Right atrium auricular region (tissue), 2 donors: ENCODE measurements around the gene RAMACL. TPM values are rescaled to one million over a fixed set of nuclear protein-coding genes. Genes with fewer than 3 reads are reported as not detected.
A peak's percentile ranks its signal among the peaks of the same experiment; 100 is the strongest.

ENCODE experiments used
- DNase-seq: peaks from one replicate; pipeline ENCODE4 v3.0.0-alpha.2; 2019; ENCODE audit warnings: low spot score
- H3K27ac ChIP-seq, 2 donors: fragments of 200-600 bp; sonication (generic); 1 replicate in 1 of 2; 2 replicates in 1 of 2; pipeline ENCODE4 v1.5.1; 2016 to 2019
- H3K27me3 ChIP-seq, 2 donors: fragments of 200-600 bp; sonication (generic); one replicate each; pipeline versions ENCODE4 v1.5.1 to v1.6.0; 2017 to 2019
- H3K36me3 ChIP-seq: fragments of 200-600 bp; sonication (generic); one replicate; pipeline ENCODE4 v1.5.1; 2016
- H3K4me1 ChIP-seq, 2 donors: fragments of 200-600 bp; sonication (generic); one replicate each; pipeline versions ENCODE4 v1.5.1 to v1.6.0; 2017 to 2019
- H3K4me3 ChIP-seq, 2 donors: fragments of 200-600 bp; sonication (generic); 1 replicate in 1 of 2; 2 replicates in 1 of 2; pipeline ENCODE4 v1.5.1; 2017 to 2019; ENCODE audit warnings: mild to moderate bottlenecking in 1 of 2, moderate library complexity in 1 of 2
- H3K9me3 ChIP-seq, 2 donors: fragments of 200-600 bp; sonication (generic); one replicate each; pipeline ENCODE4 v1.5.1; 2019
- total RNA-seq, 2 donors: library from RNA; depleted of rRNA; stranded (reverse); fragments of >200 nt; gene quantifications; one replicate each; pipeline ENCODE4 v1.1.0, GENCODE V29; 2016
- TF ChIP-seq, protein P1 (sequence below), 2 donors: fragments of 200-600 bp; sonication (generic); IDR thresholded peaks; one replicate each; pipeline ENCODE4 v1.5.1; 2019; ENCODE audit warnings: antibody characterized with exemption in 2 of 2

RAMACL gene
- total RNA-seq, 2 donors from 2014 or later: 0.20 to 0.52 TPM

DNA sequence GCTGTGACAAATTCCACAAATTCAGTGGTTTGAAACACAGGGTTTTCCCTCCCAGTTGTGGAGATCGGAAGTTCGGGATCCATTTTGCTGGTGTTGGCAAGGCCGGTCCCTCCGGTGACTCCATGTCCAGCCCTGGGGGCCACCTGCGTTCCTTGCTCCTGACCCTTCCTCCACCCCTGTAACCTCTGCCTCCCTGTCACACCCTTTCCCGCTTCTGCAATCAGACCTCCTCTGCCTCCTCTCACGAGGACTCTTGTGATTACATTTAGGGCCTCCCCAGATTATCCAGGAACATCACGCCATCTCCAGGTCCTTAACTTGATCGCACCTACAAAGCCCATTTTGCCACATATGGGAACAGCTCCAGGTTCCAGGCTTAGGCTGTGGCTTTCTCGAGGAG is 28.1 kb upstream of the RAMACL start:
- peaks cover 0 to 59% of the 10 kb centered on the region in 2 donors for H3K4me1 ChIP-seq
- H3K27me3 ChIP-seq: no peaks in the 10 kb centered on the region
- DNase-seq: no peak
- no peaks in the 10 kb centered on the region for H3K36me3 ChIP-seq
- TF ChIP-seq, protein P1, sequence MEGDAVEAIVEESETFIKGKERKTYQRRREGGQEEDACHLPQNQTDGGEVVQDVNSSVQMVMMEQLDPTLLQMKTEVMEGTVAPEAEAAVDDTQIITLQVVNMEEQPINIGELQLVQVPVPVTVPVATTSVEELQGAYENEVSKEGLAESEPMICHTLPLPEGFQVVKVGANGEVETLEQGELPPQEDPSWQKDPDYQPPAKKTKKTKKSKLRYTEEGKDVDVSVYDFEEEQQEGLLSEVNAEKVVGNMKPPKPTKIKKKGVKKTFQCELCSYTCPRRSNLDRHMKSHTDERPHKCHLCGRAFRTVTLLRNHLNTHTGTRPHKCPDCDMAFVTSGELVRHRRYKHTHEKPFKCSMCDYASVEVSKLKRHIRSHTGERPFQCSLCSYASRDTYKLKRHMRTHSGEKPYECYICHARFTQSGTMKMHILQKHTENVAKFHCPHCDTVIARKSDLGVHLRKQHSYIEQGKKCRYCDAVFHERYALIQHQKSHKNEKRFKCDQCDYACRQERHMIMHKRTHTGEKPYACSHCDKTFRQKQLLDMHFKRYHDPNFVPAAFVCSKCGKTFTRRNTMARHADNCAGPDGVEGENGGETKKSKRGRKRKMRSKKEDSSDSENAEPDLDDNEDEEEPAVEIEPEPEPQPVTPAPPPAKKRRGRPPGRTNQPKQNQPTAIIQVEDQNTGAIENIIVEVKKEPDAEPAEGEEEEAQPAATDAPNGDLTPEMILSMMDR (IDR thresholded peaks at IDR 0.05): no peak
- no peak overlapping the region for H3K4me3 ChIP-seq
- H3K9me3 ChIP-seq: no peaks in the 10 kb centered on the region
- peak overlapping the region; percentile 85 to 86 for H3K27ac ChIP-seq

- Histone ChIP-seq H3K36me3 (no peaks in the 10 kb centered on the region), H3K27me3 (no peaks in the 10 kb centered on the region), H3K9me3 (no peaks in the 10 kb centered on the region), H3K4me1 (peaks cover 0 to 55% of the 10 kb centered on the region in 2 donors), H3K27ac (peak overlapping the region; percentile 85 to 86), H3K4me3 (no peak overlapping the region)
- TF ChIP-seq, protein P1 (IDR thresholded peaks at IDR 0.05): no peak
- DNase-seq: peak; percentile 50
Observed at GRCh38 chr6:166614171-166614583, 27.7 kb upstream of the RAMACL start.

- H3K9me3 ChIP-seq: no peaks in the 10 kb centered on the region
- H3K4me1 ChIP-seq: peaks cover 0 to 54% of the 10 kb centered on the region in 2 donors
- no peak for DNase-seq
- H3K4me3 ChIP-seq: no peak overlapping the region
- no peaks in the 10 kb centered on the region for H3K27me3 ChIP-seq
- TF ChIP-seq, protein P1 (IDR thresholded peaks at IDR 0.05): no peak
- peak overlapping the region; percentile 30 to 85 for H3K27ac ChIP-seq
- no peaks in the 10 kb centered on the region for H3K36me3 ChIP-seq
Observed at GRCh38 chr6:166613027-166613426, 26.5 kb upstream of the RAMACL start.

DNA sequence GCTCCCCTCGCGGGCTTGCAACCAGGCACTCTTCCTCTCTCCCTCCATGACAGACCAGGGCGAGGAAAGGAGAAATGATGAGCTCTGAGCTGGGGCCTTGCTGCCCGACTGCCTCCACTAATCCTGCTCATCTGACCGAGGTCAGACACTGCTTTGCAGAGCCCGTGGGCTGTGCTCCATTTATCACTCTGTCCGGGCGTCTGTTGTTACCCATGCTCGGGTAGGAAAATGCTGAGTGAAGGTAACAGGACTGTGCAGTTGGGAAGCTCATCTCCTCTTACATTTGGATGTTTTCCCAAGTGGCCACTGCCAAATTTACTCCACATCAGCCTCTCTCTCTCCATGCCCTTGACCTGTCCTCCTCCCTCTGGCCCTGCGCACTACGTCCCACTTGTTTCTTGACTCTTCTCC is 26.0 kb upstream of the RAMACL start:
- DNase-seq: peak; percentile 55
- H3K27me3 ChIP-seq: no peaks in the 10 kb centered on the region
- peaks cover 0 to 54% of the 10 kb centered on the region in 2 donors for H3K4me1 ChIP-seq
- H3K27ac ChIP-seq: peak overlapping the region; percentile 30 to 85
- no peak overlapping the region for H3K4me3 ChIP-seq
- no peaks in the 10 kb centered on the region for H3K9me3 ChIP-seq
- TF ChIP-seq, protein P1 (IDR thresholded peaks at IDR 0.05): no peak
- no peaks in the 10 kb centered on the region for H3K36me3 ChIP-seq

GRCh38 chr6:166611631-166612030 is 25.2 kb upstream of the RAMACL start:
- H3K9me3 ChIP-seq: no peaks in the 10 kb centered on the region
- H3K4me1 ChIP-seq: peaks cover 0 to 51% of the 10 kb centered on the region in 2 donors
- H3K27me3 ChIP-seq: no peaks in the 10 kb centered on the region
- no peak overlapping the region for H3K27ac ChIP-seq
- TF ChIP-seq, protein P1 (IDR thresholded peaks at IDR 0.05): no peak
- H3K36me3 ChIP-seq: no peaks in the 10 kb centered on the region
- H3K4me3 ChIP-seq: no peak overlapping the region
- peak; percentile 50 for DNase-seq

- Histone ChIP-seq H3K36me3 (no peaks in the 10 kb centered on the region), H3K27me3 (no peaks in the 10 kb centered on the region), H3K27ac (no peak overlapping the region), H3K4me1 (peaks cover 0 to 36% of the 10 kb centered on the region in 2 donors), H3K4me3 (no peak overlapping the region), H3K9me3 (no peaks in the 10 kb centered on the region)
- peak; percentile 7 for DNase-seq
- TF ChIP-seq, protein P1 (IDR thresholded peaks at IDR 0.05): no peak
Observed at GRCh38 chr6:166610069-166610468, 23.6 kb upstream of the RAMACL start.
